Panc1 (cell line): Measurements from ENCODE around the gene EPN2. TPM values are rescaled to one million over a fixed set of nuclear protein-coding genes. Genes with fewer than 3 reads are reported as not detected.

ENCODE experiments used
- ATAC-seq: fragments of 200-7000 bp; cut with Tn5 transposase; 2 replicates; pipeline ENCODE4 v1.9.1; 2020; ENCODE audit warnings: mild to moderate bottlenecking, moderate library complexity
- BruUV-seq: library from RNA; stranded (reverse); fragments of 400-500 nt; replicated peaks from 2 replicates; lab custom pipeline; 2021; lab: Mats Ljungman, UMichigan
- CTCF ChIA-PET: fragments of 300-600 bp; sonication (Branson Sonifier 250); formaldehyde crosslinking; loops from one replicate; lab custom pipeline; 2022; ENCODE audit warnings: antibody characterized with exemption; lab: Charles Lee
- POLR2A ChIA-PET: fragments of 300-600 bp; sonication (Branson Sonifier 250); formaldehyde crosslinking; loops from one replicate; lab custom pipeline; 2022; ENCODE audit warnings: antibody characterized with exemption; lab: Charles Lee
- DNase-seq: peaks from one replicate; pipeline ENCODE4 v3.0.0-alpha.2; 2010; ENCODE audit warnings: low read depth, low spot score
- H3K27ac ChIP-seq: 2 replicates; pipeline ENCODE4 v1.5.1; 2011; ENCODE audit warnings: mild to moderate bottlenecking, low read length, inconsistent platforms
- H3K27me3 ChIP-seq: fragments of 200-500 bp; sonication (Bioruptor generic); 2 replicates; pipeline ENCODE4 v1.6.0; 2014; ENCODE audit warnings: low read length, inconsistent platforms; ENCODE audit not compliant: control insufficient read depth, insufficient read depth
- H3K36me3 ChIP-seq: fragments of 200-500 bp; sonication (Bioruptor generic); 2 replicates; pipeline ENCODE4 v1.5.1; 2014; ENCODE audit warnings: inconsistent platforms, mild to moderate bottlenecking, low read length, moderate library complexity; ENCODE audit not compliant: control insufficient read depth, insufficient read depth
- H3K4me1 ChIP-seq: 2 replicates; pipeline ENCODE4 v1.5.1; 2011; ENCODE audit warnings: inconsistent platforms, mild to moderate bottlenecking, low read length, moderate library complexity; ENCODE audit not compliant: control insufficient read depth, insufficient read depth
- H3K4me3 ChIP-seq, 2 experiments: 2 replicates each; pipeline ENCODE4 v1.5.1; 2011 to 2012; ENCODE audit warnings: low read depth in 2 of 2, low read length in 2 of 2, mild to moderate bottlenecking in 2 of 2, inconsistent platforms in 1 of 2, moderate library complexity in 1 of 2
- H3K9me3 ChIP-seq: fragments of 200-500 bp; sonication (Bioruptor generic); 2 replicates; pipeline ENCODE4 v1.5.1; 2014; ENCODE audit warnings: low read depth, mild to moderate bottlenecking, inconsistent platforms, low read length, moderate library complexity; ENCODE audit not compliant: control insufficient read depth, insufficient read depth
- CTCF ChIP-seq: fragments of 450-650 bp; IDR thresholded peaks from 2 replicates; pipeline ENCODE4 v1.5.1; 2017; ENCODE audit warnings: mild to moderate bottlenecking
- POLR2AphosphoS5 ChIP-seq: IDR thresholded peaks from 2 replicates; pipeline ENCODE4 v1.6.1; 2012; ENCODE audit warnings: mild to moderate bottlenecking, low read depth, low read length, moderate library complexity
- REST ChIP-seq, 2 experiments: IDR thresholded peaks; 2 replicates each; pipeline ENCODE4 v1.6.1; 2011 to 2012; ENCODE audit warnings: low read depth in 2 of 2, control low read depth in 1 of 2, low read length in 1 of 2, mild to moderate bottlenecking in 1 of 2, moderate library complexity in 1 of 2; ENCODE audit not compliant: insufficient read depth in 1 of 2
- SIN3A ChIP-seq: IDR thresholded peaks from 2 replicates; pipeline ENCODE4 v1.6.1; 2012; ENCODE audit warnings: low read depth, mild to moderate bottlenecking, low read length, moderate library complexity, borderline replicate concordance; ENCODE audit not compliant: insufficient read depth
- TCF7L2 ChIP-seq: IDR thresholded peaks from 2 replicates; pipeline ENCODE4 v1.6.1; 2011; ENCODE audit warnings: mild to moderate bottlenecking, low read depth, low read length, inconsistent platforms
- in situ Hi-C: cut with HindIII; loops from 2 replicates; pipeline ENCODE4 v1.10.0; 2016; ENCODE audit warnings: low sequenced_read_pairs, low pct_unique_long_range_greater_than_20kb
- intact Hi-C: fragments of 100-400 bp; cut with micrococcal nuclease; formaldehyde crosslinking; loops from one replicate; pipeline ENCODE4 v1.10.0; 2022; ENCODE audit not compliant: unreplicated experiment
- total RNA-seq: library from RNA; stranded (reverse); gene quantifications from one replicate; pipeline ENCODE4 v1.2.1, GENCODE V29; 2021; ENCODE audit not compliant: unreplicated experiment

EPN2 gene
- total RNA-seq, 1 experiment from 2014 or later: 35.0 TPM

- no peaks in the 10 kb centered on the region; the same call in 1 of the 2 replicates for H3K36me3 ChIP-seq
- ChIA-PET CTCF (no interaction called here), POLR2A (no interaction called here)
- in situ Hi-C loops (no loop called here), intact Hi-C loops (no loop called here)
- TF ChIP-seq CTCF (no peak), TCF7L2 (no peak), SIN3A (no peak), REST (IDR thresholded peaks at IDR 0.05; ENCODE audit: insufficient read depth in 1 of 2, low read depth in 2 of 2, low read length in 1 of 2) (no peak), POLR2AphosphoS5 (no peak)
- no peaks in the 10 kb centered on the region for H3K27me3 ChIP-seq
- H3K4me1 ChIP-seq: no peaks in the 10 kb centered on the region
- no peak for DNase-seq
- no peaks in the 10 kb centered on the region for H3K9me3 ChIP-seq
- H3K27ac ChIP-seq: no peak overlapping the region
- no peak overlapping the region for H3K4me3 ChIP-seq
- no TSS peak for BruUV-seq
- no peak for ATAC-seq
These were observed 79.7 kb downstream of the EPN2 start for GRCh38 chr17:19316761-19317358.

GRCh38 chr17:19317359-19318095, 80.4 kb downstream of the EPN2 start:
- in situ Hi-C loops: no loop called here
- ATAC-seq (peak; percentile 57), DNase-seq (no peak)
- Histone ChIP-seq H3K4me3 (no peak overlapping the region), H3K27ac (no peak overlapping the region), H3K27me3 (no peaks in the 10 kb centered on the region), H3K4me1 (no peaks in the 10 kb centered on the region), H3K36me3 (no peaks in the 10 kb centered on the region; the same call in 1 of the 2 replicates), H3K9me3 (no peaks in the 10 kb centered on the region)
- CTCF ChIA-PET: no interaction called here
- BruUV-seq: no TSS peak
- POLR2A ChIA-PET: no interaction called here
- intact Hi-C loops: no loop called here
- no peak for TF ChIP-seq REST (IDR thresholded peaks at IDR 0.05; ENCODE audit: insufficient read depth in 1 of 2, low read depth in 2 of 2, low read length in 1 of 2)
